Activated T-helper 9 cell treated with anti-CD3 and anti-CD28 coated beads, Interleukin-2, amount 50 U/mL, for 16 hours (primary cell): ENCODE results near the gene ABCG5.

Source experiments
- DNase-seq: peaks from one replicate; pipeline ENCODE4 v3.0.0-alpha.2; 2020; ENCODE audit warnings: low read depth

ABCG5 gene

GRCh38 chr2:43841949-43842865 is 3.6 kb upstream of the ABCG5 start:
- DNase-seq: no peak

- DNase-seq: no peak
These were observed 2.3 kb upstream of the ABCG5 start for GRCh38 chr2:43840965-43841364.

GRCh38 chr2:43839776-43840564 is 1.3 kb upstream of the ABCG5 start:
- DNase-seq: no peak

- no peak for DNase-seq
These were observed 644 bp downstream of the ABCG5 start for GRCh38 chr2:43837831-43838559.

GRCh38 chr2:43837033-43837432 is 1.6 kb downstream of the ABCG5 start:
- DNase-seq: no peak

- no peak for DNase-seq
These were observed 6.2 kb downstream of the ABCG5 start for GRCh38 chr2:43832457-43832856.

- no peak for DNase-seq
These were observed 6.9 kb downstream of the ABCG5 start for GRCh38 chr2:43831543-43832294.

GRCh38 chr2:43826305-43827250 is 12.1 kb downstream of the ABCG5 start:
- DNase-seq: no peak

- DNase-seq: no peak
These were observed 12.8 kb downstream of the ABCG5 start for GRCh38 chr2:43825841-43826240.

GRCh38 chr2:43824951-43825493 is 13.6 kb downstream of the ABCG5 start:
- no peak for DNase-seq

GRCh38 chr2:43824512-43824911 is 14.1 kb downstream of the ABCG5 start:
- no peak for DNase-seq

- DNase-seq: no peak
These were observed 14.9 kb downstream of the ABCG5 start for GRCh38 chr2:43823751-43824150.

GRCh38 chr2:43822839-43823238 is 15.8 kb downstream of the ABCG5 start:
- DNase-seq: no peak

- no peak for DNase-seq
These were observed 19.0 kb downstream of the ABCG5 start for GRCh38 chr2:43819491-43820163.

- DNase-seq: no peak
These were observed 19.9 kb downstream of the ABCG5 start for GRCh38 chr2:43818761-43819160.

- DNase-seq: no peak
These were observed 23.9 kb downstream of the ABCG5 start for GRCh38 chr2:43814711-43815110.

GRCh38 chr2:43812947-43813346 is 25.7 kb downstream of the ABCG5 start:
- DNase-seq: no peak

- DNase-seq: no peak
These were observed 26.6 kb downstream of the ABCG5 start for GRCh38 chr2:43812006-43812405.

- no peak for DNase-seq
These were observed 27.8 kb downstream of the ABCG5 start for GRCh38 chr2:43810888-43811287.

- DNase-seq: no peak
These were observed 28.2 kb downstream of the ABCG5 start for GRCh38 chr2:43810452-43810851.
